GM10248 (cell line): ENCODE measurements around the gene ADGRA1.

ENCODE experiments used
- CTCF ChIA-PET: fragments of 300-600 bp; sonication (Branson Sonifier 250); formaldehyde crosslinking; extraction: SDS; loops from one replicate; lab custom pipeline; 2021; ENCODE audit warnings: antibody characterized with exemption; lab: Yijun Ruan, JAX
- POLR2A ChIA-PET: fragments of 350-650 bp; sonication (Branson Sonifier 250); formaldehyde crosslinking; extraction: SDS; loops from one replicate; lab custom pipeline; 2020; ENCODE audit warnings: antibody characterized with exemption; lab: Yijun Ruan, JAX
- DNase-seq: peaks from one replicate; pipeline ENCODE4 v3.0.0; 2012; ENCODE audit errors: extremely low spot score
- CTCF ChIP-seq: IDR thresholded peaks from 2 replicates; pipeline ENCODE4 v1.5.1; 2012; ENCODE audit warnings: mild to moderate bottlenecking, low read depth; ENCODE audit errors: extremely low read depth, missing control alignments, control extremely low read depth

The ADGRA1 gene

GRCh38 chr10:133102415-133103095, 14.8 kb downstream of the ADGRA1 start:
- DNase-seq, result no peak
- TF ChIP-seq CTCF, result no peak
- CTCF ChIA-PET, result no interaction called here
- POLR2A ChIA-PET, result no interaction called here

- TF ChIP-seq CTCF, result no peak
- ChIA-PET POLR2A (no interaction called here), CTCF (no interaction called here)
- no peak for DNase-seq
These were observed 15.7 kb downstream of the ADGRA1 start for GRCh38 chr10:133103311-133103910.

GRCh38 chr10:133104068-133104962, 16.6 kb downstream of the ADGRA1 start:
- CTCF ChIA-PET, result no interaction called here
- POLR2A ChIA-PET, result no interaction called here
- no peak for DNase-seq
- no peak for TF ChIP-seq CTCF

GRCh38 chr10:133104963-133105640, 17.4 kb downstream of the ADGRA1 start:
- DNase-seq, result no peak
- ChIA-PET POLR2A (no interaction called here), CTCF (no interaction called here)
- TF ChIP-seq CTCF, result no peak

- no peak for DNase-seq
- POLR2A ChIA-PET, result no interaction called here
- CTCF ChIA-PET, result no interaction called here
- TF ChIP-seq CTCF, result no peak
These were observed 18.1 kb downstream of the ADGRA1 start for GRCh38 chr10:133105686-133106390.
